Measurements from ENCODE around the gene UQCC5.

DNA sequence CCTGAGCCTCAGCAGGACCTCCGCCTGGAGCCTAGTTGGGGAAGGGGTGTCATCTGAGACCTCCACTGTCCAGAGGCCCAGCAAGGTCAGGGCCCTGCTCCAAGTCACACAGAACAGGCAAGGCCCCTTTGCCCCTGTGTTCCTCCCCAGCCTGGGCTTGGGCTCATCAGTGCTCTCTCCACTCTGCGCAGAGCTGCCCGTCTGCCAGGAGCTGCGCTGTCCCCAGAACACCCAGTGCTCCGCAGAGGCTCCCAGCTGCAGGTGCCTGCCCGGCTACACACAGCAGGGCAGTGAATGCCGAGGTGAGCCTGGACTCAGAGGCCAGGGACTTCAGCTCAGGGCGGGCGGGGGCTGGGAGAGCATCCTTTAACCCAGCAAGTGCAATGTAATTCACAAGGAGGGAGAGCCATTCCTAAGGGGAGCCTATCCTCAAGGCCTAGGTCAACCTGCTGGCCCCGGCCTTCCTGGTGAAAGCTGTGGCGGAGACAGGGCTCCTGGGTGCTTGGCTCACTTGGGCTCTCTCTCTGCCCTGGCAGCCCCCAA is 33.5 kb upstream of the UQCC5 start:
- TF ChIP-seq, protein P1, sequence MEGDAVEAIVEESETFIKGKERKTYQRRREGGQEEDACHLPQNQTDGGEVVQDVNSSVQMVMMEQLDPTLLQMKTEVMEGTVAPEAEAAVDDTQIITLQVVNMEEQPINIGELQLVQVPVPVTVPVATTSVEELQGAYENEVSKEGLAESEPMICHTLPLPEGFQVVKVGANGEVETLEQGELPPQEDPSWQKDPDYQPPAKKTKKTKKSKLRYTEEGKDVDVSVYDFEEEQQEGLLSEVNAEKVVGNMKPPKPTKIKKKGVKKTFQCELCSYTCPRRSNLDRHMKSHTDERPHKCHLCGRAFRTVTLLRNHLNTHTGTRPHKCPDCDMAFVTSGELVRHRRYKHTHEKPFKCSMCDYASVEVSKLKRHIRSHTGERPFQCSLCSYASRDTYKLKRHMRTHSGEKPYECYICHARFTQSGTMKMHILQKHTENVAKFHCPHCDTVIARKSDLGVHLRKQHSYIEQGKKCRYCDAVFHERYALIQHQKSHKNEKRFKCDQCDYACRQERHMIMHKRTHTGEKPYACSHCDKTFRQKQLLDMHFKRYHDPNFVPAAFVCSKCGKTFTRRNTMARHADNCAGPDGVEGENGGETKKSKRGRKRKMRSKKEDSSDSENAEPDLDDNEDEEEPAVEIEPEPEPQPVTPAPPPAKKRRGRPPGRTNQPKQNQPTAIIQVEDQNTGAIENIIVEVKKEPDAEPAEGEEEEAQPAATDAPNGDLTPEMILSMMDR (IDR thresholded peaks at IDR 0.05): no peak
- TF ChIP-seq POLR2AphosphoS5 (IDR thresholded peaks at IDR 0.05; ENCODE audit: insufficient read depth in 1 of 2, low read depth in 1 of 2): no peak
